Activated CD8-positive, alpha-beta T cell treated with anti-CD3 and anti-CD28 coated beads for 36 hours (primary cell): ENCODE results near the gene MTOR. TPM values are rescaled to one million over a fixed set of nuclear protein-coding genes. Genes with fewer than 3 reads are reported as not detected.
"Not testable (repeated sequence)": the region's sequence is repeated elsewhere in the genome, so short reads cannot be mapped to it uniquely, and the experiment has no call there.

Experiments
- ATAC-seq: fragments of 200-7000 bp; cut with Tn5 transposase; one replicate; pipeline ENCODE4 v1.10.0; 2021; ENCODE audit warnings: mild to moderate bottlenecking, moderate library complexity
- CTCF ChIA-PET: fragments of 350-600 bp; sonication (Branson Sonifier 250); formaldehyde crosslinking; loops from one replicate; lab custom pipeline; 2021; ENCODE audit warnings: antibody characterized with exemption; lab: Charles Lee
- POLR2A ChIA-PET: fragments of 350-600 bp; sonication (Branson Sonifier 250); formaldehyde crosslinking; loops from one replicate; lab custom pipeline; 2021; ENCODE audit warnings: antibody characterized with exemption; lab: Charles Lee
- DNase-seq: peaks from one replicate; pipeline ENCODE4 v3.0.0-alpha.2; 2020
- H3K27ac Mint-ChIP-seq: one replicate; pipeline ENCODE4 v1.8.0; 2021; ENCODE audit warnings: mild to moderate bottlenecking, mixed read lengths
- H3K27me3 Mint-ChIP-seq: one replicate; pipeline ENCODE4 v1.8.0; 2021; ENCODE audit warnings: mixed read lengths
- H3K36me3 Mint-ChIP-seq: one replicate; pipeline ENCODE4 v1.8.0; 2021; ENCODE audit warnings: low read depth, mixed read lengths
- H3K4me1 Mint-ChIP-seq: one replicate; pipeline ENCODE4 v1.8.0; 2021; ENCODE audit warnings: low read depth, mixed read lengths
- H3K4me3 Mint-ChIP-seq: one replicate; pipeline ENCODE4 v1.8.0; 2021; ENCODE audit warnings: mild to moderate bottlenecking, moderate library complexity, mixed read lengths
- H3K9me3 Mint-ChIP-seq: one replicate; pipeline ENCODE4 v1.8.0; 2021; ENCODE audit warnings: mixed read lengths
- CTCF ChIP-seq: fragments of 200-600 bp; IDR thresholded peaks from one replicate; pipeline ENCODE4 v1.8.0; 2022; ENCODE audit warnings: antibody characterized with exemption, mild to moderate bottlenecking
- intact Hi-C: fragments of 100-400 bp; cut with micrococcal nuclease; formaldehyde crosslinking; loops from one replicate; pipeline ENCODE4 v1.10.0; 2022
- total RNA-seq, 2 experiments: library from RNA; stranded (reverse); gene quantifications; one replicate each; pipeline ENCODE4 v1.2.3, GENCODE V29; 2021

MTOR gene
- total RNA-seq, 2 experiments from 2014 or later = 34.7 to 36.8 TPM

- no peak for TF ChIP-seq CTCF
- Mint-ChIP-seq H3K36me3 (peaks cover 3% of the 10 kb centered on the region), H3K4me1 (no peaks in the 10 kb centered on the region), H3K4me3 (no peak overlapping the region), H3K27me3 (no peaks in the 10 kb centered on the region), H3K9me3 (no peaks in the 10 kb centered on the region), H3K27ac (no peak overlapping the region)
- ChIA-PET CTCF (interaction anchor here (1.4 kb wide), 1 partner anchor 146 kb away, joined by 4 read pairs; no protein-coding TSS in a partner anchor), POLR2A (no interaction called here)
- intact Hi-C loops = no loop called here
- ATAC-seq = no peak
- DNase-seq = no peak
These were observed 79.5 kb downstream of the MTOR start for GRCh38 chr1:11182884-11183283.

GRCh38 chr1:11180342-11180744 is 82.0 kb downstream of the MTOR start:
- Mint-ChIP-seq H3K36me3 (peaks cover 5% of the 10 kb centered on the region), H3K27me3 (no peaks in the 10 kb centered on the region)

GRCh38 chr1:11179749-11180148 is 82.6 kb downstream of the MTOR start:
- ATAC-seq, DNase-seq, H3K36me3 Mint-ChIP-seq, H3K9me3 Mint-ChIP-seq, H3K27me3 Mint-ChIP-seq, H3K4me3 Mint-ChIP-seq, H3K4me1 Mint-ChIP-seq, intact Hi-C loops, H3K27ac Mint-ChIP-seq, POLR2A ChIA-PET: not testable (repeated sequence)
- CTCF ChIA-PET = interaction anchor here (1.8 kb wide), 1 partner anchor 142 kb away, joined by 9 read pairs; no protein-coding TSS in a partner anchor

More at GRCh38 chr1:11180342-11180744, 82.0 kb downstream of the MTOR start:
- no peaks in the 10 kb centered on the region for H3K9me3 Mint-ChIP-seq
- CTCF ChIA-PET = interaction anchor here (1.9 kb wide), 1 partner anchor 143 kb away, joined by 5 read pairs; no protein-coding TSS in a partner anchor
- ATAC-seq (no peak), DNase-seq (no peak)
- H3K27ac Mint-ChIP-seq = no peak overlapping the region
- intact Hi-C loops = no loop called here
- H3K4me3 Mint-ChIP-seq = no peak overlapping the region
- no peak for TF ChIP-seq CTCF
- POLR2A ChIA-PET = interaction anchor here (1.0 kb wide), 1 partner anchor 10 kb away, joined by 3 read pairs; no protein-coding TSS in a partner anchor
- H3K4me1 Mint-ChIP-seq = no peaks in the 10 kb centered on the region

GRCh38 chr1:11179125-11179524 is 83.2 kb downstream of the MTOR start:
- CTCF ChIA-PET = interaction anchor here (1.8 kb wide), 1 partner anchor 142 kb away, joined by 9 read pairs; no protein-coding TSS in a partner anchor

More at GRCh38 chr1:11179125-11179524, 83.2 kb downstream of the MTOR start:
- DNase-seq (no peak), ATAC-seq (no peak)
- intact Hi-C loops = no loop called here
- Mint-ChIP-seq H3K27ac (no peak overlapping the region), H3K27me3 (no peaks in the 10 kb centered on the region), H3K4me3 (no peak overlapping the region), H3K4me1 (no peaks in the 10 kb centered on the region), H3K9me3 (no peaks in the 10 kb centered on the region), H3K36me3 (peaks cover 4% of the 10 kb centered on the region)
- TF ChIP-seq CTCF = no peak
- POLR2A ChIA-PET = interaction anchor here (0.5 to 1.5 kb wide), 2 partner anchors 9 to 119 kb away, joined by 3 to 4 read pairs; partner anchors contain the start of gene SRM
